Small intestine (tissue), 7 donors: ENCODE results near the gene TMEM132A. TPM values are rescaled to one million over a fixed set of nuclear protein-coding genes. Genes with fewer than 3 reads are reported as not detected.
"Not testable (repeated sequence)": the region's sequence is repeated elsewhere in the genome, so short reads cannot be mapped to it uniquely, and the experiment has no call there.

ENCODE experiments used
- DNase-seq, 2 donors: peaks; one replicate each; pipeline versions ENCODE4 v3.0.0 to v3.0.0-alpha.2; 2013
- FAIRE-seq: peaks from 2 replicates; lab custom pipeline; 2012; peaks lifted over from hg19 to GRCh38; lab: Jason Lieb, UNC
- H3K27ac ChIP-seq, 3 donors: one replicate each; pipeline ENCODE4 v1.5.1; 2013; ENCODE audit warnings: low read length in 2 of 3, mild to moderate bottlenecking in 2 of 3, control low read depth in 1 of 3, inconsistent platforms in 1 of 3, low read depth in 1 of 3, moderate library complexity in 1 of 3
- H3K27me3 ChIP-seq, 3 donors: one replicate each; pipeline ENCODE4 v1.6.1; 2013; ENCODE audit warnings: low read length in 3 of 3, inconsistent platforms in 1 of 3; ENCODE audit not compliant: control insufficient read depth in 3 of 3, insufficient read depth in 3 of 3
- H3K36me3 ChIP-seq, 3 donors: one replicate each; pipeline ENCODE4 v1.6.1; 2013; ENCODE audit warnings: low read length in 3 of 3, inconsistent platforms in 1 of 3, low read depth in 1 of 3, mild to moderate bottlenecking in 1 of 3, moderate library complexity in 1 of 3; ENCODE audit not compliant: control insufficient read depth in 3 of 3, insufficient read depth in 2 of 3
- H3K4me1 ChIP-seq, 3 donors: one replicate each; pipeline ENCODE4 v1.6.1; 2013; ENCODE audit warnings: low read length in 2 of 3, inconsistent platforms in 1 of 3, low read depth in 1 of 3, mild to moderate bottlenecking in 1 of 3, moderate library complexity in 1 of 3; ENCODE audit not compliant: control insufficient read depth in 3 of 3, insufficient read depth in 2 of 3
- H3K4me3 ChIP-seq, 3 donors: one replicate each; pipeline ENCODE4 v1.5.1; 2013; ENCODE audit warnings: low read length in 3 of 3, control low read depth in 1 of 3, inconsistent platforms in 1 of 3, low read depth in 1 of 3, mild to moderate bottlenecking in 1 of 3, moderate library complexity in 1 of 3
- H3K9me3 ChIP-seq, 2 donors: one replicate each; pipeline ENCODE4 v1.6.1; 2013; ENCODE audit warnings: low read depth in 1 of 2, low read length in 1 of 2; ENCODE audit not compliant: control insufficient read depth in 2 of 2, insufficient read depth in 1 of 2
- WGBS, 3 donors: extraction: QIAGEN DNeasy Blood & Tissue Kit; methylation state at CpG; one replicate each; pipeline ENCODE4 v1.1.7; 2013; 5-methylcytosine and 5-hydroxymethylcytosine counted together
- polyA plus RNA-seq, 4 donors: library from polyadenylated mRNA; stranded (reverse) in 3 of 4; unstranded in 1 of 4; fragments of 200-250 nt in 3 of 4; fragments of 120-200 nt in 1 of 4; gene quantifications; one replicate each; pipeline versions ENCODE4 v1.2.1 to v1.2.3, GENCODE V29; 2013
- donor health status: healthy with polysubstance abuse.
- donor health status: control.
- donor health status: control.
- donor health status: Bipolar disorder and iron deficiency.
- donor health status: healthy.

TMEM132A gene
- polyA plus RNA-seq, 4 donors, result 0.89 to 8.6 (median 4.0) TPM

DNA sequence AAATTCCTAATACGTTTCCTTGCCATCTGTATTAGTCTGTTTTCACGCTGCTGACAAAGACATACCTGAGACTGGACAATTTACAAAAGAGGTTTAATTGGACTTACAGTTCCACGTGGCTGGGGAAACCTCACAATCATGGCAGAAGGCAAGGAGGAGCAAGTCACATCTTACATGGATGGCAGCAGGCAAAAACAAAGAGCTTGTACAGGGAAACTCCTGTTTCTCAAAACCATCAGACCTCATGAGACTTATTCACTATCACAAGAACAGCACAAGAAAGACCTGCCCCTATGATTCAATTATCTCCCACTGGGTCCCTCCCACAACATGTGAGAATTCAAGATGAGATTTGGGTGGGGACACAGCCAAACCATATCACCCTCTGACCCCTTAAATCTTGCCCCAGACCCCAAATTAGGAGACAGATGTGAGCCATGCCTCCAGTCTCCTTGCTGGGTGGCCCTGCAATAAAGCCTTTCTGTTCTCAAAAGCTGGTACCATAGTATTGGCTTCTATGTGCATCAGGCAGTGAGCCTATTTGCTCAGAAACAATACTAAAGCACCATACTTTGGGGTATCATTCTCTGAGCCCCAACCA lies 14.5 kb upstream of the TMEM132A start:
- not testable (repeated sequence) for DNase-seq, FAIRE-seq, H3K4me3 ChIP-seq, H3K9me3 ChIP-seq, H3K27me3 ChIP-seq, H3K36me3 ChIP-seq
- 66 to 75% (median 67%) methylated on average over 3 of the region's 3 CpGs for WGBS, 3 donors
- Histone ChIP-seq H3K27ac (peak overlapping the region in 1 of 3 donors; percentile 36), H3K4me1 (peaks cover 0 to 14% (median 5%) of the 10 kb centered on the region in 3 donors)

GRCh38 chr11:60910281-60910687 lies 14.0 kb upstream of the TMEM132A start:
- H3K36me3 ChIP-seq, result no peaks in the 10 kb centered on the region
- H3K4me1 ChIP-seq, result peaks cover 0 to 9% (median under 1%) of the 10 kb centered on the region in 3 donors
- FAIRE-seq, result no peak
- WGBS, 3 donors, result 57 to 90% (median 75%) methylated on average over 3 of the region's 3 CpGs
- DNase-seq, result no peak
- no peaks in the 10 kb centered on the region for H3K27me3 ChIP-seq
- H3K27ac ChIP-seq, result peak overlapping the region in 1 of 3 donors; percentile 36
- H3K4me3 ChIP-seq, result no peak overlapping the region
- H3K9me3 ChIP-seq, result no peaks in the 10 kb centered on the region

GRCh38 chr11:60910711-60911380 lies 13.4 kb upstream of the TMEM132A start:
- FAIRE-seq (no peak), DNase-seq (no peak)
- no peaks in the 10 kb centered on the region for H3K27me3 ChIP-seq
- no peak overlapping the region for H3K4me3 ChIP-seq
- peaks cover 0 to 13% (median 4%) of the 10 kb centered on the region in 3 donors for H3K4me1 ChIP-seq
- H3K36me3 ChIP-seq, result no peaks in the 10 kb centered on the region
- H3K9me3 ChIP-seq, result no peaks in the 10 kb centered on the region
- WGBS, 3 donors, result 57 to 67% (median 64%) methylated on average over 5 of the region's 5 CpGs
- peak overlapping the region in 1 of 3 donors; percentile 33 for H3K27ac ChIP-seq

- no peak for DNase-seq
- 71 to 84% (median 73%) methylated on average over 12 of the region's 12 CpGs for WGBS, 3 donors
These were observed 11.9 kb upstream of the TMEM132A start for GRCh38 chr11:60912223-60912850.

GRCh38 chr11:60912851-60913528 lies 11.3 kb upstream of the TMEM132A start:
- Histone ChIP-seq H3K9me3 (no peaks in the 10 kb centered on the region), H3K27ac (peak overlapping the region in 2 of 3 donors; percentile 95 to 96), H3K36me3 (no peaks in the 10 kb centered on the region), H3K4me3 (no peak overlapping the region), H3K4me1 (peaks cover 4 to 12% (median 5%) of the 10 kb centered on the region in 3 donors), H3K27me3 (no peaks in the 10 kb centered on the region)
- FAIRE-seq (no peak), DNase-seq (no peak)
- WGBS, 3 donors, result 83 to 87% (median 87%) methylated on average over 22 of the region's 22 CpGs

More at GRCh38 chr11:60912223-60912850, 11.9 kb upstream of the TMEM132A start:
- Histone ChIP-seq H3K4me1 (peaks cover 4 to 12% (median 5%) of the 10 kb centered on the region in 3 donors), H3K9me3 (no peaks in the 10 kb centered on the region), H3K27me3 (no peaks in the 10 kb centered on the region), H3K36me3 (no peaks in the 10 kb centered on the region), H3K27ac (no peak overlapping the region), H3K4me3 (no peak overlapping the region)
- FAIRE-seq, result no peak

GRCh38 chr11:60913793-60914632 lies 10.2 kb upstream of the TMEM132A start, which contains the start of gene TMEM109:
TSS of gene TMEM109 (plus strand) at chr11:60914158. CDS start at chr11:60919694, 5,536 bp downstream.
- no peaks in the 10 kb centered on the region for H3K27me3 ChIP-seq
- FAIRE-seq, result no peak
- peak; percentile 94 to 95 for DNase-seq
- no peaks in the 10 kb centered on the region for H3K9me3 ChIP-seq
- H3K27ac ChIP-seq, result peak within 1 kb of the TSS; percentile 77 to 96 (median 95)
- peaks cover 6 to 12% (median 8%) of the 10 kb centered on the region in 3 donors for H3K4me1 ChIP-seq
- H3K4me3 ChIP-seq, result peak within 1 kb of the TSS; percentile 68 to 86 (median 81)
- peaks cover 0 to 3% (median 0%) of the 10 kb centered on the region in 3 donors for H3K36me3 ChIP-seq
- 0% methylated on average over 48 to 70 of the region's 70 CpGs for WGBS, 3 donors

DNA sequence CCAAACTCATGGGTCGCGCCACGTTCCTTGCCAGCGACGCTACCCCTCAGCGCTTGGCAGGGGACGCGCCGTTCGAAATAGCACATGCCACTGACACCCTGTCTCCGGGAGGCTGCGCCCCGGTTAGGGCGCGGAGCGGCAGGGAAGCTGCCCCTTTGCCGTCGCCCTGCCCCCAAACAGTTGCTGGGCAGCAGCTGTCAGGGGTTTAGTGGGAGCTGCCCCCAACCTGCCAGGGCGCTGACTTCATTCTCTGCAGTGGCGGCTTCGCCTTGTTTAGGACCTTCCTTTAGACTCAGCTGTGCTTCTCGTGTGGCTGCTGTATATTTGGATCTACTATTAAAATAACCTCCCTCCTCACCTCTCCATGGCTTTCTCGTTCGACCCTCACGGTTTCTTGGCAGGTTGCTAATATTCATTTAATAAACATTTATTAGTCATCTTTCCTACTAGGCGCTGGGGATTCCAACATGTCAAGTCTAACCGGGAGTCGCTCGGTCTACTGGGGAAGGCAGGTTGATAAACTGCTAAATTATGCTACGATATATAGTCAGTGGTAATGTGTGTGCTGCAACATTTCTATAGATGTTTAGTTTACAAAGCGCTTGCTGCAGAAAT lies 9.5 kb upstream of the TMEM132A start:
- no peaks in the 10 kb centered on the region for H3K9me3 ChIP-seq
- no peaks in the 10 kb centered on the region for H3K27me3 ChIP-seq
- WGBS, 3 donors, result 0 to 1% (median 1%) methylated on average over 31 of the region's 31 CpGs
- H3K36me3 ChIP-seq, result peaks cover 0 to 8% (median 2%) of the 10 kb centered on the region in 3 donors
- peaks cover 6 to 12% (median 8%) of the 10 kb centered on the region in 3 donors for H3K4me1 ChIP-seq
- peak overlapping the region; percentile 77 to 96 (median 95) for H3K27ac ChIP-seq
- FAIRE-seq (no peak), DNase-seq (peak; percentile 31 to 65)
- peak overlapping the region; percentile 68 to 86 (median 81) for H3K4me3 ChIP-seq
